HG02943 (cell line): ENCODE measurements around the gene NOX4.
"Not testable (repeated sequence)": the region's sequence is repeated elsewhere in the genome, so short reads cannot be mapped to it uniquely, and the experiment has no call there.

Experiments used
- ATAC-seq: cut with Tn5 transposase; IDR thresholded peaks from one replicate; pipeline ENCODE4 v1.9.1; 2021; ENCODE audit warnings: mild to moderate bottlenecking, low read depth, moderate library complexity; ENCODE audit not compliant: unreplicated experiment

NOX4 gene

GRCh38 chr11:89310607-89311006, 180.6 kb downstream of the NOX4 start:
- not testable (repeated sequence) for ATAC-seq

- not testable (repeated sequence) for ATAC-seq
These were observed 181.7 kb downstream of the NOX4 start for GRCh38 chr11:89309321-89309985.

GRCh38 chr11:89308272-89308671, 182.9 kb downstream of the NOX4 start:
- not testable (repeated sequence) for ATAC-seq

GRCh38 chr11:89303029-89303428, 188.1 kb downstream of the NOX4 start:
- ATAC-seq = not testable (repeated sequence)

- not testable (repeated sequence) for ATAC-seq
These were observed 196.2 kb downstream of the NOX4 start for GRCh38 chr11:89295023-89295422.

GRCh38 chr11:89293965-89294679, 197.1 kb downstream of the NOX4 start:
- ATAC-seq = no peak

- not testable (repeated sequence) for ATAC-seq
These were observed 203.2 kb downstream of the NOX4 start for GRCh38 chr11:89288004-89288403.

- not testable (repeated sequence) for ATAC-seq
These were observed 204.6 kb downstream of the NOX4 start for GRCh38 chr11:89286601-89287000.

GRCh38 chr11:89281032-89281677, 210.0 kb downstream of the NOX4 start:
- not testable (repeated sequence) for ATAC-seq

- no peak for ATAC-seq
These were observed 212.0 kb downstream of the NOX4 start for GRCh38 chr11:89279176-89279575.

- ATAC-seq = no peak
These were observed 215.2 kb downstream of the NOX4 start for GRCh38 chr11:89275966-89276365.
